GM12873 (cell line): ENCODE results near the gene RC3H1.

Source experiments
- TF ChIP-seq, protein P1 (sequence below): IDR thresholded peaks from 2 replicates; pipeline ENCODE4 v1.5.1; 2012; ENCODE audit warnings: low read depth, mild to moderate bottlenecking, moderate library complexity, low read length, control low read depth; ENCODE audit not compliant: insufficient read depth; ENCODE audit errors: missing control alignments

The RC3H1 gene

GRCh38 chr1:173888749-173889148, 133.4 kb downstream of the RC3H1 start:
- TF ChIP-seq, protein P1, sequence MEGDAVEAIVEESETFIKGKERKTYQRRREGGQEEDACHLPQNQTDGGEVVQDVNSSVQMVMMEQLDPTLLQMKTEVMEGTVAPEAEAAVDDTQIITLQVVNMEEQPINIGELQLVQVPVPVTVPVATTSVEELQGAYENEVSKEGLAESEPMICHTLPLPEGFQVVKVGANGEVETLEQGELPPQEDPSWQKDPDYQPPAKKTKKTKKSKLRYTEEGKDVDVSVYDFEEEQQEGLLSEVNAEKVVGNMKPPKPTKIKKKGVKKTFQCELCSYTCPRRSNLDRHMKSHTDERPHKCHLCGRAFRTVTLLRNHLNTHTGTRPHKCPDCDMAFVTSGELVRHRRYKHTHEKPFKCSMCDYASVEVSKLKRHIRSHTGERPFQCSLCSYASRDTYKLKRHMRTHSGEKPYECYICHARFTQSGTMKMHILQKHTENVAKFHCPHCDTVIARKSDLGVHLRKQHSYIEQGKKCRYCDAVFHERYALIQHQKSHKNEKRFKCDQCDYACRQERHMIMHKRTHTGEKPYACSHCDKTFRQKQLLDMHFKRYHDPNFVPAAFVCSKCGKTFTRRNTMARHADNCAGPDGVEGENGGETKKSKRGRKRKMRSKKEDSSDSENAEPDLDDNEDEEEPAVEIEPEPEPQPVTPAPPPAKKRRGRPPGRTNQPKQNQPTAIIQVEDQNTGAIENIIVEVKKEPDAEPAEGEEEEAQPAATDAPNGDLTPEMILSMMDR, result no peak

- TF ChIP-seq, protein P1, result no peak
These were observed 134.5 kb downstream of the RC3H1 start for GRCh38 chr1:173887627-173888026.

GRCh38 chr1:173886746-173887611, 135.2 kb downstream of the RC3H1 start:
- TF ChIP-seq, protein P1, result no peak

GRCh38 chr1:173884701-173885100, 137.5 kb downstream of the RC3H1 start:
- TF ChIP-seq, protein P1, result no peak
